ENCODE results near the gene DENND2D. TPM values are rescaled to one million over a fixed set of nuclear protein-coding genes. Genes with fewer than 3 reads are reported as not detected.

DENND2D gene
- total RNA-seq, 1 donor from 2014 or later, result 0.18 TPM

DNA sequence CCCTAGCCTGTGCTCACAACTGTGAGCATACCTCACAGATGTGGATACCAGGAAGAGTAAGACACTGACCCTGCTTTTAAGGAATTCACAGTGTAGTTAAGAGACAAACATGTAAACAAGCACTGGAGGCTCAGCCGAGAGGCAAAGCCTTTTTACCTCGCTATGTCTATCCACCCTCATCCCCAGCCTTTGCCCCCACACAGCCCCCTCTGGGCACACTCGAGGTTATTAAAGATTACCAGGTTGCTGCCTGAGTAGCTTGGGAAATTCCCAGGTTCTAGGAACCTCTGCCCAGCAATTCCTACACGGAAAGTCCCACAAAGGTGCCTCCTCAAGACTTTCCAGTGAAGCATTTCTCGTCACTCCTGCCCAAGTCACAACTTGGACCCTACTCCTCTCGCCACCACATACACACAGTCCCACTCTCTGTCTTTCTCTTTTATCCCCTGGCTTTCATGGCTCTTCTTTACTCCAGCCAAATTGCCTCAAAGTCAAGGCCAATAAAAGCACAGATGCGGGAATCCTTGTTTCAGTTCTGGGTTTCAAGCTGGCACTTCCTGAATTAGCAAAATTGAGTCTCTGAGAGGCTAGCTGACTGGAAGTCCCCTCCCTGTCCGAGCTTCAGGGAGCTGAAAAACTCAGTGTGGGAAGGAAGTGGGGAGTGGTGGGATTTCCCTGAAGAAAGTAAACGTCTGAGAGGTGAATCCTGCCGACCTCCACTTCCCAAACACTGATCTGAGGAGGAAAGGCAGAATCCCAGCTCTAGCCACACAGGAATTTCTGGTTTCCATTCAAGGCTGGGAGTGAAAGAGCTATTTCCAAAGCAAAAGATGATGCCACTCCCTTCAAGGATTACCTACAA lies 7.6 kb downstream of the DENND2D start:
- Histone ChIP-seq H3K4me1 (ENCODE audit: insufficient read depth, low read length) (peaks cover 21% of the 10 kb centered on the region), H3K4me2 (ENCODE audit: low read length) (peak overlapping the region; percentile 6), H3K9me3 (ENCODE audit: insufficient read depth, low read depth, low read length) (no peaks in the 10 kb centered on the region), H4K20me1 (ENCODE audit: insufficient read depth, low read length) (no peaks in the 10 kb centered on the region), H3K9ac (ENCODE audit: low read length) (no peak overlapping the region), H2AFZ (ENCODE audit: low read depth, low read length) (no peak overlapping the region), H3K4me3 (ENCODE audit: insufficient read depth, low read depth, low read length) (no peak overlapping the region), H3K27me3 (ENCODE audit: insufficient read depth, low read length) (no peaks in the 10 kb centered on the region), H3K79me2 (ENCODE audit: insufficient read depth, low read length) (no peaks in the 10 kb centered on the region), H3K27ac (ENCODE audit: low read depth, low read length) (no peak overlapping the region), H3K36me3 (ENCODE audit: insufficient read depth, low read length) (no peaks in the 10 kb centered on the region)
- no peak for DNase-seq (ENCODE audit: low read depth)
- peaks cover 18% of the 10 kb centered on the region for H3K36me3 Mint-ChIP-seq (ENCODE audit: low read depth, unreplicated experiment)
- peak overlapping the region; percentile 89 for H3K27ac Mint-ChIP-seq (ENCODE audit: unreplicated experiment)
- H3K4me1 Mint-ChIP-seq (ENCODE audit: low read depth, unreplicated experiment), result peaks cover 40% of the 10 kb centered on the region
- no peak overlapping the region for H3K4me3 Mint-ChIP-seq (ENCODE audit: unreplicated experiment)
- H3K27me3 Mint-ChIP-seq (ENCODE audit: low read depth, unreplicated experiment), result peaks cover 11% of the 10 kb centered on the region
- no peak for FAIRE-seq
- peaks cover 6% of the 10 kb centered on the region for H3K9me3 Mint-ChIP-seq (ENCODE audit: unreplicated experiment)
- TF ChIP-seq, protein P1, sequence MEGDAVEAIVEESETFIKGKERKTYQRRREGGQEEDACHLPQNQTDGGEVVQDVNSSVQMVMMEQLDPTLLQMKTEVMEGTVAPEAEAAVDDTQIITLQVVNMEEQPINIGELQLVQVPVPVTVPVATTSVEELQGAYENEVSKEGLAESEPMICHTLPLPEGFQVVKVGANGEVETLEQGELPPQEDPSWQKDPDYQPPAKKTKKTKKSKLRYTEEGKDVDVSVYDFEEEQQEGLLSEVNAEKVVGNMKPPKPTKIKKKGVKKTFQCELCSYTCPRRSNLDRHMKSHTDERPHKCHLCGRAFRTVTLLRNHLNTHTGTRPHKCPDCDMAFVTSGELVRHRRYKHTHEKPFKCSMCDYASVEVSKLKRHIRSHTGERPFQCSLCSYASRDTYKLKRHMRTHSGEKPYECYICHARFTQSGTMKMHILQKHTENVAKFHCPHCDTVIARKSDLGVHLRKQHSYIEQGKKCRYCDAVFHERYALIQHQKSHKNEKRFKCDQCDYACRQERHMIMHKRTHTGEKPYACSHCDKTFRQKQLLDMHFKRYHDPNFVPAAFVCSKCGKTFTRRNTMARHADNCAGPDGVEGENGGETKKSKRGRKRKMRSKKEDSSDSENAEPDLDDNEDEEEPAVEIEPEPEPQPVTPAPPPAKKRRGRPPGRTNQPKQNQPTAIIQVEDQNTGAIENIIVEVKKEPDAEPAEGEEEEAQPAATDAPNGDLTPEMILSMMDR (IDR thresholded peaks at IDR 0.05; ENCODE audit: insufficient read depth, low read depth, low read length), result no peak
- no peak for TF ChIP-seq EZH2 (IDR thresholded peaks at IDR 0.05; ENCODE audit: insufficient read depth, low read length)

GRCh38 chr1:111192074-111192473 lies 8.4 kb downstream of the DENND2D start:
- Mint-ChIP-seq H3K4me3 (ENCODE audit: unreplicated experiment) (no peak overlapping the region), H3K36me3 (ENCODE audit: low read depth, unreplicated experiment) (peaks cover 18% of the 10 kb centered on the region), H3K4me1 (ENCODE audit: low read depth, unreplicated experiment) (peaks cover 40% of the 10 kb centered on the region), H3K27me3 (ENCODE audit: low read depth, unreplicated experiment) (peaks cover 5% of the 10 kb centered on the region), H3K27ac (ENCODE audit: unreplicated experiment) (peak overlapping the region; percentile 89), H3K9me3 (ENCODE audit: unreplicated experiment) (peaks cover 2% of the 10 kb centered on the region)
- H3K4me3 ChIP-seq (ENCODE audit: insufficient read depth, low read depth, low read length), result no peak overlapping the region
- no peaks in the 10 kb centered on the region for H4K20me1 ChIP-seq (ENCODE audit: insufficient read depth, low read length)
- FAIRE-seq, result no peak
- H3K36me3 ChIP-seq (ENCODE audit: insufficient read depth, low read length), result no peaks in the 10 kb centered on the region
- H3K4me1 ChIP-seq (ENCODE audit: insufficient read depth, low read length), result peaks cover 21% of the 10 kb centered on the region
- no peaks in the 10 kb centered on the region for H3K9me3 ChIP-seq (ENCODE audit: insufficient read depth, low read depth, low read length)
- peak overlapping the region; percentile 6 for H3K4me2 ChIP-seq (ENCODE audit: low read length)
- H3K27ac ChIP-seq (ENCODE audit: low read depth, low read length), result no peak overlapping the region
- H2AFZ ChIP-seq (ENCODE audit: low read depth, low read length), result no peak overlapping the region
- DNase-seq (ENCODE audit: low read depth), result no peak
- H3K27me3 ChIP-seq (ENCODE audit: insufficient read depth, low read length), result no peaks in the 10 kb centered on the region
- H3K9ac ChIP-seq (ENCODE audit: low read length), result no peak overlapping the region
- no peaks in the 10 kb centered on the region for H3K79me2 ChIP-seq (ENCODE audit: insufficient read depth, low read length)
- TF ChIP-seq, protein P1 (IDR thresholded peaks at IDR 0.05; ENCODE audit: insufficient read depth, low read depth, low read length), result no peak
- TF ChIP-seq EZH2 (IDR thresholded peaks at IDR 0.05; ENCODE audit: insufficient read depth, low read length), result no peak

DNA sequence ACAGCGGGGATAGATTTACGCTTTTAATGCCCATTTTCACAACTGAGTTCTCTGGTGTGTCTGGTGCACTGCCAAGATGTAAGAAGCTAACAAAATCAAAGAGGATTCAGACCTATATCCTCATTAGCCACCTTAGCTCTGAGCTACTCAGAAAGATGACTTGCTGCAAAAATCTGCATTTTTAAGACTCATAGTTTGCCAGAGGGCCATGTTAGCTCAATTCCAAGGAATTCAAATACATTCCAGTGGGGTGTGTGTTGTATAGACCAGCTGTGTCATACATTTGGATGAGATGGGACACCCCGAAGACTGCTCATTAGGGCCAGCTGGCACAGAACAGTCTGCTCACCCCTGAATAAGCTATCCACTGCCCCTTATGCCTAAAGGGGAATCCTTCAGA lies 8.9 kb downstream of the DENND2D start:
- Histone ChIP-seq H3K27ac (ENCODE audit: low read depth, low read length) (peak overlapping the region; percentile 40), H4K20me1 (ENCODE audit: insufficient read depth, low read length) (no peaks in the 10 kb centered on the region), H3K27me3 (ENCODE audit: insufficient read depth, low read length) (no peaks in the 10 kb centered on the region), H3K79me2 (ENCODE audit: insufficient read depth, low read length) (no peaks in the 10 kb centered on the region), H3K9ac (ENCODE audit: low read length) (no peak overlapping the region), H3K4me2 (ENCODE audit: low read length) (peak overlapping the region; percentile 6), H3K4me3 (ENCODE audit: insufficient read depth, low read depth, low read length) (no peak overlapping the region), H3K9me3 (ENCODE audit: insufficient read depth, low read depth, low read length) (no peaks in the 10 kb centered on the region), H3K36me3 (ENCODE audit: insufficient read depth, low read length) (peaks cover 2% of the 10 kb centered on the region), H3K4me1 (ENCODE audit: insufficient read depth, low read length) (peaks cover 21% of the 10 kb centered on the region), H2AFZ (ENCODE audit: low read depth, low read length) (no peak overlapping the region)
- no peak for FAIRE-seq
- peak; percentile 73 for DNase-seq (ENCODE audit: low read depth)
- peak overlapping the region; percentile 80 for H3K27ac Mint-ChIP-seq (ENCODE audit: unreplicated experiment)
- TF ChIP-seq, protein P1 (IDR thresholded peaks at IDR 0.05; ENCODE audit: insufficient read depth, low read depth, low read length), result no peak
- TF ChIP-seq EZH2 (IDR thresholded peaks at IDR 0.05; ENCODE audit: insufficient read depth, low read length), result no peak
- H3K36me3 Mint-ChIP-seq (ENCODE audit: low read depth, unreplicated experiment), result peaks cover 21% of the 10 kb centered on the region
- H3K9me3 Mint-ChIP-seq (ENCODE audit: unreplicated experiment), result peaks cover 2% of the 10 kb centered on the region
- no peak overlapping the region for H3K4me3 Mint-ChIP-seq (ENCODE audit: unreplicated experiment)
- H3K27me3 Mint-ChIP-seq (ENCODE audit: low read depth, unreplicated experiment), result peaks cover 5% of the 10 kb centered on the region
- H3K4me1 Mint-ChIP-seq (ENCODE audit: low read depth, unreplicated experiment), result peaks cover 40% of the 10 kb centered on the region

Measured in astrocyte (in vitro differentiated cells and primary cell).